Sigmoid colon (tissue), 7 donors: ENCODE data around the gene OPRD1. TPM values are rescaled to one million over a fixed set of nuclear protein-coding genes. Genes with fewer than 3 reads are reported as not detected.

Experiments used
- DNase-seq: peaks from one replicate; pipeline ENCODE4 v3.0.0-alpha.2; 2019
- H3K27ac ChIP-seq, 4 donors: fragments of 200-600 bp; sonication (generic); one replicate each; pipeline ENCODE4 v1.5.1; 2016 to 2019; ENCODE audit warnings: mild to moderate bottlenecking in 1 of 4
- H3K27me3 ChIP-seq, 3 donors: fragments of 200-600 bp; sonication (generic); one replicate each; pipeline ENCODE4 v1.5.1; 2019; ENCODE audit warnings: mild to moderate bottlenecking in 1 of 3
- H3K36me3 ChIP-seq, 4 donors: fragments of 200-600 bp; sonication (generic); one replicate each; pipeline ENCODE4 v1.5.1; 2016 to 2019
- H3K4me1 ChIP-seq, 4 donors: fragments of 200-600 bp; sonication (generic); one replicate each; pipeline ENCODE4 v1.5.1; 2017 to 2019
- H3K4me3 ChIP-seq, 4 donors: fragments of 200-600 bp; sonication (generic); one replicate each; pipeline ENCODE4 v1.5.1; 2017 to 2019; ENCODE audit warnings: mild to moderate bottlenecking in 2 of 4, moderate library complexity in 1 of 4
- H3K9me3 ChIP-seq, 4 donors: fragments of 200-600 bp in 3 of 4; sonication (generic) in 3 of 4; one replicate each; pipeline versions ENCODE4 v1.5.1 to v1.6.1; 2013 to 2019
- CTCF ChIP-seq, 4 experiments: fragments of 450-650 bp in 3 of 4; fragments of 200-600 bp in 1 of 4; IDR thresholded peaks; one replicate each; pipeline ENCODE4 v1.5.1; 2016 to 2019; ENCODE audit warnings: antibody characterized with exemption in 4 of 4, mild to moderate bottlenecking in 3 of 4, moderate library complexity in 2 of 4
- EP300 ChIP-seq, 4 donors: sonication (generic); formaldehyde crosslinking; IDR thresholded peaks; one replicate each; pipeline ENCODE4 v1.6.1; 2017; ENCODE audit warnings: antibody characterized with exemption in 4 of 4
- POLR2A ChIP-seq, 2 donors: fragments of 450-650 bp; IDR thresholded peaks; one replicate each; pipeline ENCODE4 v1.6.1; 2016; ENCODE audit warnings: antibody characterized with exemption in 2 of 2, mild to moderate bottlenecking in 2 of 2, moderate library complexity in 2 of 2
- POLR2AphosphoS5 ChIP-seq, 4 donors: sonication (generic); formaldehyde crosslinking; IDR thresholded peaks; one replicate each; pipeline ENCODE4 v1.6.1; 2017; ENCODE audit warnings: antibody characterized with exemption in 4 of 4
- WGBS, 2 donors: extraction: QIAGEN DNeasy Blood & Tissue Kit; methylation state at CpG; one replicate each; pipeline ENCODE4 v1.1.7; 2013; 5-methylcytosine and 5-hydroxymethylcytosine counted together
- intact Hi-C: fragments of 100-400 bp; cut with DNase I; formaldehyde crosslinking; loops from one replicate; pipeline ENCODE4 v1.15.1; 2023
- polyA plus RNA-seq, 3 donors: library from polyadenylated mRNA; stranded (reverse); fragments of 200-250 nt; gene quantifications; one replicate each; pipeline ENCODE4 v1.2.3, GENCODE V29; 2013
- total RNA-seq, 4 donors: library from RNA; depleted of rRNA; stranded (reverse); fragments of >200 nt; gene quantifications; one replicate each; pipeline ENCODE4 v1.1.0, GENCODE V29; 2016
- donor health status: healthy with polysubstance abuse.
- donor health status: Bipolar disorder and iron deficiency.
- donor health status: healthy.

OPRD1 gene
- total and polyA plus RNA-seq, 7 donors, result under 0.01 to 1.8 (median 0.42) TPM; not detected in 1

- H3K27ac ChIP-seq, result peak overlapping the region in 3 of 4 donors; percentile 33 to 58 (median 45)
- 26 to 39% methylated on average over 13 of the region's 13 CpGs for WGBS, 2 donors
Measured at GRCh38 chr1:28882009-28882628, 70.1 kb downstream of the OPRD1 start.

GRCh38 chr1:28883242-28883616 lies 71.3 kb downstream of the OPRD1 start:
- no peak for TF ChIP-seq EP300 (IDR thresholded peaks at IDR 0.05)
- no peak for TF ChIP-seq POLR2A (IDR thresholded peaks at IDR 0.05)
- TF ChIP-seq POLR2AphosphoS5 (IDR thresholded peaks at IDR 0.05), result no peak
- intact Hi-C loops, result loop anchor here (2.0 to 5.0 kb wide), 2 partner anchors 146 to 320 kb away; partner anchors contain the start of gene YTHDF2
- H3K36me3 ChIP-seq, result no peaks in the 10 kb centered on the region
- WGBS, 2 donors, result 94 to 96% methylated on average over 1 of the region's 1 CpG
- no peaks in the 10 kb centered on the region for H3K27me3 ChIP-seq
- H3K27ac ChIP-seq, result peak overlapping the region in 3 of 4 donors; percentile 24 to 81 (median 81)
- no peak overlapping the region for H3K4me3 ChIP-seq
- H3K4me1 ChIP-seq, result peaks cover 0 to 39% (median 31%) of the 10 kb centered on the region in 4 donors
- no peak for DNase-seq
- no peaks in the 10 kb centered on the region for H3K9me3 ChIP-seq

More at GRCh38 chr1:28882009-28882628, 70.1 kb downstream of the OPRD1 start:
- TF ChIP-seq POLR2A (IDR thresholded peaks at IDR 0.05) (no peak), POLR2AphosphoS5 (IDR thresholded peaks at IDR 0.05) (peak in 3 of 4 donors; percentile 12 to 46 (median 43)), CTCF (IDR thresholded peaks at IDR 0.05) (peak; percentile 88 to 96 (median 92))
- peak; percentile 93 for DNase-seq
- Histone ChIP-seq H3K36me3 (no peaks in the 10 kb centered on the region), H3K27me3 (no peaks in the 10 kb centered on the region), H3K4me3 (no peak overlapping the region), H3K4me1 (peaks cover 0 to 33% (median 24%) of the 10 kb centered on the region in 4 donors), H3K9me3 (no peaks in the 10 kb centered on the region)
- intact Hi-C loops, result loop anchor here (2.0 to 5.0 kb wide), 2 partner anchors 145 to 321 kb away; partner anchors contain the start of gene YTHDF2

- Histone ChIP-seq H3K27me3 (no peaks in the 10 kb centered on the region), H3K36me3 (no peaks in the 10 kb centered on the region), H3K4me3 (no peak overlapping the region), H3K4me1 (peaks cover 0 to 54% (median 42%) of the 10 kb centered on the region in 4 donors), H3K9me3 (no peaks in the 10 kb centered on the region), H3K27ac (peak overlapping the region; percentile 77 to 82 (median 81))
- intact Hi-C loops, result loop anchor here (5.0 kb wide), 3 partner anchors 97 to 1822 kb away; partner anchors contain the start of gene SRSF4
- DNase-seq, result no peak
- TF ChIP-seq POLR2AphosphoS5 (IDR thresholded peaks at IDR 0.05) (no peak), EP300 (IDR thresholded peaks at IDR 0.05) (no peak)
- 84 to 85% methylated on average over 7 of the region's 7 CpGs for whole genome bisulfite sequencing, 2 donors
Measured at GRCh38 chr1:28885472-28885877, 73.5 kb downstream of the OPRD1 start.

GRCh38 chr1:28885977-28886730 lies 74.2 kb downstream of the OPRD1 start:
- Histone ChIP-seq H3K4me3 (peak overlapping the region in 2 of 4 donors; percentile 85 to 94), H3K4me1 (peaks cover 0 to 54% (median 42%) of the 10 kb centered on the region in 4 donors), H3K27me3 (no peaks in the 10 kb centered on the region), H3K27ac (peak overlapping the region; percentile 77 to 82 (median 81)), H3K9me3 (no peaks in the 10 kb centered on the region), H3K36me3 (no peaks in the 10 kb centered on the region)
- intact Hi-C loops, result loop anchor here (2.0 to 5.0 kb wide), 5 partner anchors 29 to 1821 kb away; partner anchors contain the start of genes EPB41 and SRSF4
- WGBS, 2 donors, result 51 to 57% methylated on average over 17 of the region's 17 CpGs
- TF ChIP-seq EP300 (IDR thresholded peaks at IDR 0.05) (no peak), POLR2AphosphoS5 (IDR thresholded peaks at IDR 0.05) (no peak), CTCF (IDR thresholded peaks at IDR 0.05) (no peak), POLR2A (IDR thresholded peaks at IDR 0.05) (no peak)
- no peak for DNase-seq

- Histone ChIP-seq H3K27ac (peak overlapping the region; percentile 77 to 82 (median 81)), H3K36me3 (no peaks in the 10 kb centered on the region), H3K4me3 (peak overlapping the region; percentile 80 to 95 (median 90)), H3K4me1 (peaks cover 0 to 54% (median 41%) of the 10 kb centered on the region in 4 donors), H3K9me3 (no peaks in the 10 kb centered on the region), H3K27me3 (no peaks in the 10 kb centered on the region)
- WGBS, 2 donors, result 1% methylated on average over 43 of the region's 43 CpGs
- TF ChIP-seq EP300 (IDR thresholded peaks at IDR 0.05) (no peak), POLR2A (IDR thresholded peaks at IDR 0.05) (peak in 1 of 2 donors; percentile 48), POLR2AphosphoS5 (IDR thresholded peaks at IDR 0.05) (peak; percentile 44 to 83 (median 62)), CTCF (IDR thresholded peaks at IDR 0.05) (no peak)
- peak; percentile 90 for DNase-seq
- intact Hi-C loops, result loop anchor here (2.0 to 5.0 kb wide), 5 partner anchors 28 to 1820 kb away; partner anchors contain the start of genes EPB41 and SRSF4
Measured at GRCh38 chr1:28886731-28887418, 74.9 kb downstream of the OPRD1 start.
